NCI-H2107 treated with DMSO at 0.1 percent for 48 hours (cell line): Measurements from ENCODE around the gene SOX18.

ENCODE experiments used
- DNase-seq: peaks from one replicate; lab custom pipeline; 2025; ENCODE audit not compliant: unreplicated experiment; lab: John Stamatoyannopoulos, UW

SOX18 gene

DNA sequence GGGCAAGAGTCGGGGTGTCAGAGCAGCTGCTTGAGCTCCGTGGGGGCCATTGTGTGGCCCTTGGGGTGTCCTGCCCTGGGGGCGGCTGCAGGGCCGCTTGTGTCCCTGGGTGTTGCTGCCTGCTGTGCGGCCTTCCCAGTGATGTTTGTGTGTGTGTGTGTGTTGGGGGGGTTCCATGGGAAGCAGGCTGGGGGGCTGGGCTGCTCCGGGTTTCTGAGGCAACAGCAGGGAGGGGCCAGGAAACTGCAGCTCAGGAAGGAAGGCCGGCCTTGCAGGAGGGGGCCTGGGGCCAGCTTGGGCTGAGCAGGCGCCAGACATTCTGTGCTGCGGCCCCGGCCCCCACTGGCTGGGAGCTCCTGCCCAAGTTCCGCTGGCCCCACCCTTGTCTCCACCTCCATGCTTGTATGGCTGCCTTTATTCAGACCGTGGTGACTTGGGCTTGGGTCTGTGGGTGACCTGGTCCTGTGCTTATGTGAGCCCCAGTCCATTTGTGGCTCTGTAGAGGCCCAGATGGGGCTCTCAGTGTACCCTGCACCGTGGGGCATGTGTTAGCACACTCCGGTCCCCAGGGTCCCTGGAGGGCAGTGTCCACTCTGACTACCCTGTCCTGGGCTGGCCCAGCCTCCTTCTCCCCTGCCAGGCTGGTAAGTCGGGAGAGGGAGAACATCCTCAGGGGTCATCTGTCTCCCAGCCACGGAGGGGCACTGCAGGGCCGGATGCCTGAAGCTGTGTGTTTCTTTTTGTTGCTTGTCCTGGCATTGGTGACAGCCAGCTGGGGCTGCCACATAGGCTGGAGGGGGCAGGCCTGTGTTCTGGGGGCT lies 4.6 kb upstream of the SOX18 start:
- DNase-seq: no peak

DNA sequence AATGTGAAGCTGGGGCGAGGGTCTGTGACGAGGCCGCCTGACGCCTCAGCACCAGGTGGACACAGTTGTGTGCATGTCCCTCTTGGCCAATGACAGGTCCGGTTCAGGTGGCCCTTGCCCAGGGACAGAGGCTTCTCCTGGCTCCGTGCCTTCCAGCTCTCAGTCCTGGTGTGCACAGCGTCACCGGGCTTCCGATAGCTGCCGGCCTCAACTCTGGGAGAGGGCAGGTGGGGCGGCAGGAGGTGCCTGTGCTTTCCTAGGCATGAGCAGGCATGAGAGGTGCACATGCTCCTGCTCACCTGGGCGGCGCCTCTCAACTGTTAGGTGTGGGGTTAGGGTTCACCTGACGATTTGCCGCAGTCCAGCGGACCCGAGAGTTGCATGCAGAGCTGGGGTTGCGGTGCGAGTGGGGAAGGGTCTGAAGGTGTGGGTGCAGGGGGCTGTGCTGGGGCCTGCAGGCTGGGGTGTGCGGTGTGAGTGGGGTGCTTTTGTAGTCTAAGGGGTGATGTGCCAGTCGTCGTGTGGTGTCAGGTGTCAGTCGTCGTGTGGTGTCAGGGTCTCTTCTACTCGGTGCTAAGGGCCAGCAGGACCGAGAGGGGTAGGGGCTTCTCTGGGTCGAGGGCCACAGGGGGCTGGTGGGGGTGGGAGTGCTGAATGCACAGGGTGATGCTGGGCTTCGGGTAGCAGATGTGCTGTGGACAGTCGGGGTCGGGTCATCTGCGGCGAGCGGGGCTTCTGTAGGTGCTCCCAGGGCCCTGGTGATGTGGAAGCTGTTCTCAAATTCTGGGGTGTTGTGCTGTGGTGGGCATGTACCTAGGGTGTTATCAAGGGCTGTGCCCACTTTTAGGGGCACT lies 3.8 kb upstream of the SOX18 start:
- DNase-seq: no peak

DNA sequence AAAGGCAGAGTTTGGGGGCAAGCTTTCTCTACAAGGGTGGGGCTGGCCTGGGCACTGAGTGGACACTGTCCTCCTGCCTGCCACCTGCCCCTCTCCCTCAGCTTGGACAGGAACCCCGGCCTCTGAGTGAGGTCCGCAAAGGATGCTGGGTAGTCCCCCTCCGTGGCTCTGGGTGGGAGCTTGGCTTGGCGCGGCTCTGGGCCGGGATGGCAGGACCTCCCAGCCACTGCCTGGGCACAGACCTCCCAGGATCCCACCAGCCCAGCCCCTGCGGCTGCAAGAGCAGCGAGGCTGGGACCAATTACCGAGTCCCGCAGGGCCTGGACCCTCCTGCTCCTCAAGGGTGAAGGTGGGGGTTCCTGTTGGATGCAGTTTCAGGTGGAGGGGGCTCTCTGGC lies 2.9 kb upstream of the SOX18 start:
- DNase-seq: no peak

DNA sequence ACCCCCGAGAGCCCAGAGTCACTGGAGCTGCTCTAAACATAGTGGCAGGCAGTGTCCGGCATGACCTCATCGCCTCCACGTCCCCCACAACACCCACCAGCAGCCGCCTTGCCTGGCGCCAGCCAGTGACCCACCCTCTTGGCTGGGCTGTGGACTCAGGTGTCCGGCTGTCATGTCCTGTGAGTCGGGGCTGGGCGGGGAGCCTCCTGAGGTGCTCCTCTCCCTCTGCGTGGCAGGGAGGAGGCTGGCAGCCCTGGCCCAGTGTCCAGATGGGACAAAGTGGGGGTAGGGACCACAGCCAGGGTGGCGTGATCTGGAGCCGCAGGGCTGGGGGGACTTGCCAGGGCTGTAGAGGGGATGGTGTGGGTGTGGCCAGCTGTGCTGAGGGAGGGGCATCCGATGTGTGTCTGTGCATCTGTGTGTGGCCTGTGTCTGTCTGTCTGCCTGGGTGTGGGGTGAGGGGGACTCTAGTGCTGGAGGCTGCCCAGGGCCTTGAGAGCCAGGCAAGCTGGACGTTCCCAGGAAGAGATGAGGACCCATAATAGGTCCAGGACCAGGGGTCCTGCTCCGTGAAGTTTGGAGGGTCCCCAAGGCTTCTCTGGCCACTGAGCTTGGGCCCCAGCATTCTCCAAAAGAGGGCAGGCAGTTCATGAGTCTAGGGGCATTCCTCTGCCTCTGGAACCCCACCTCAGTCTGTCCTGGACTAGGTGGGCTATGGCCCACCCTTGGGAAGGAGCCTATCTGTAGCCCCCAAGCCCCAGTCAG lies 2.3 kb upstream of the SOX18 start:
- DNase-seq: no peak

GRCh38 chr20:64051033-64051452 lies 1.6 kb upstream of the SOX18 start:
- no peak for DNase-seq

DNA sequence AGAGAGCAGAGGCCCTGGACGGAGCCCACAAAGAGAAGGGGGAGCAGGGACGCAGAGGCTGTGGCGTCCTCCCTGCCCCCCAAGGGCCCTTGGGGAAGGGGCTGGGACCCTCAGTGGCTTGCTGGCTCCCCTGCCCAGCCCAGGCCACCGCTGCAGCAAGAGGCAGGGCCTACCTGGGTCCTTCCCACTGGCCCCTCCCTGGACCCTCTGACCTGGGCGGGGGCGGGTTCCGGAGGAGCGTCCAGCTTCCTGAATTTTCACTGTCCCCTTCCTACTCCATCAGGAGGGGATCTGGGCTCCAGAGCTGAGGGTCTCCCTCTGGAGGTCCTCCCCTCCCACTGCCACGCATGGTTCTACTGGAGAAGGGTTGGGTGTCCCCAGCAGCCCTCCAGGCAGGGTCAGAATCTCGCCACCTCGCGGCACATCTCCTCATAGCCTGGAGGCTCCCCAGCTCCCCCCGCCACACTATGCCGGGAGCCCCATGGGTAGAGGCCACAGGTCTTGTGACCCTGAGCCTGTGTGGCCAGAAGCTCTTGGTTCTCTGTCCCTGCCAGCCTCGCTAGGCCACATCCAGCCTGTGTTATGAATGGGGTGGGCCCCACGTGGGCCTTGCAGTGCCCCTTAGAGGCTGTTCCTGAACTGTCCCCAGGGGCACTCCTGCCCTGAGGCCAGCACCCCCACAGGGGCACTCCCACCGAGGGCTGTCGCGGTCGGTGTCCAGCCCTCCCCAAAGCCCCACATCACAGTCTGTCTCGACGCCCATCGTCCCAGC lies 1.0 kb upstream of the SOX18 start:
- no peak for DNase-seq

DNA sequence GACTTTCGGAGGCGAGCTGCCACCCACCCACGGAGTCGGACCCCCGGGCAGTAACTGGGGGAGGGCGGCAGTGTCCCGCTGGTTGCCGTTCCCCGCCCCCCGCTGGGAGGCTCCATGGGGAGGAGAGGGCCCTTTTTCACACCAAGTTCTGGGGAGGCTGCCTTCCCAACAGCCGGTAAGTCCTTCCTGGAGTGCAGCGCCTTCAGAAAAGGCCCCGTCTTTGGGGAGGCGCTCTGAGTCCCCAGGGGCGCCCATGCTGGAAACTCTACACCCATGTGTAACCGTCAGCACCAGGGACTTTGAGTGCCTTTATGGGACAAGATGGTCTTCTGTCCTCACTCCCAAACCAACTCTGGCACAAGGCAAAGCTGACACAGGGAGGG lies 430 bp upstream of the SOX18 start:
- DNase-seq: no peak

GRCh38 chr20:64048402-64049044 lies 916 bp downstream of the SOX18 start:
- no peak for DNase-seq

- DNase-seq: no peak
Observed at GRCh38 chr20:64047968-64048401, 1.5 kb downstream of the SOX18 start.

GRCh38 chr20:64047046-64047389 lies 2.4 kb downstream of the SOX18 start:
- no peak for DNase-seq

DNA sequence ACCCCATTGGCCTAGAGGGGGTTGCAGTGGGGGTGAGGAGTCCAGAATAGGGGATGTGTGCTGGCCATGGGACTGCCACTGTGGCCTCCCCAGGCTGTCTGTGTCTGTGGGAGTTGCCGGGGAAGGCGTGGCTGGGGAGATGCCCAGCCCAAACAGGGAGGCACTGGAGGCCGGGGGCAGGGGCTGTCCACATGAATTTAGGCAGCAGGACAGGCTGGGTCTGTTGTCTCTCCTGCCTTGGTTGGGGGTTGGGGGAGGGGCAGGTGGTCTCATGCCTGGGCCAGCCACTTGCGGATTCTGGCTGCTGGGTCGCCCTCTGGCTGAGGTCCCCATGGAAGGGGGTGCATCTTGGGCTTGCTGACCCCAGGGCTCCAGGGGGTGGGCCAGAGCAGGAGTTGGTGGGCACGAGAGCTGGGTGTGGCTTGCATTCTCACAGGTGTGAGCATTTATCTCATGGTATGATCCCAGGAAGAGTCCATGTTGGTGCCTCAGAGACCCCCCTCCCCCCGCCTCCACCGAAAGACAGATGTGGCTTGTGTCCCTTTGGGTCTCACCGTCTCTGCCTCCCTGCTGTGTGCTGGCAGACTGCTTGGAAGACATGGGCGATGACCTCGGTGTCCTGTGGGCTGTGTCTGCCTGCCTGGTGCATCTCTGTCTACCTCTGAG lies 4.0 kb downstream of the SOX18 start:
- no peak for DNase-seq

DNA sequence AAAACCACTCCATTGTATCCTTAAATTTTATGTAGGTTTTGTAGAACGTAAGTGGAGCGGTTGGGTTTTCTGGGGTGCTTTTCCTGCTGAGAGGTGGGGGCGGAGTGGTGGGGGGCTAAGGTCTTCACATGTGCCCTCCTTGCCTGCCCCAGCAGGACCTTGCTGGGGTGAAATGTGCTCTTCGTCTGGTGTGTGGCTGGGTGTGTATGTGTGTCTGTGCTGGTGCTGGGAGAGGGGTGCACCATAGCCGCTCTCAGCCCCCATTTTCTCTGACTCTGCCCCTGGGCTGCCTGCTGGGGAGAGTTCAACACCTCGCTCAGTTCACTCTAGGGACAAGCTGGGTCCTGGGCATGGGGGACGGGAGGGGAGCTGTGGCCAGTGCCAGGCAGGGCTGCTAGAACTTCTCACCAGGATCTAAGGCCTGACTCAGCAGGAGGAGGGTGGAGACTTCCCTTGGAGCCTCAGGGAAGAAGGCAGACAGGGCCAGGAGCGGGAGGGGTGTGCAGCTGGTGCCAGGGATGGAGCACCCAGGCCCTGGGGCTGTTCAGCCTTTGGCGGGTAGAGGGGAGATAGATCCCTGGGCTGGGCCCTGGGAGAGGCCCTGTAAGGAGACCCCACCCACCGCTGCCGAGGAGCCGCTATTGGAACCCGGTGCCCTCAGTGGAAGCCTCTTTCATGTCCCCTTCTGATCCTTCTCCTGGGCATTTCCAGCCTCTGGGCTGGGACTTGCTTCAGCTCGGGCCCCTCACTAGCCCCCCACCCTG lies 4.8 kb downstream of the SOX18 start:
- no peak for DNase-seq

GRCh38 chr20:64043768-64044167 lies 5.7 kb downstream of the SOX18 start:
- DNase-seq: no peak

- no peak for DNase-seq
Observed at GRCh38 chr20:64042054-64042781, 7.2 kb downstream of the SOX18 start.

DNA sequence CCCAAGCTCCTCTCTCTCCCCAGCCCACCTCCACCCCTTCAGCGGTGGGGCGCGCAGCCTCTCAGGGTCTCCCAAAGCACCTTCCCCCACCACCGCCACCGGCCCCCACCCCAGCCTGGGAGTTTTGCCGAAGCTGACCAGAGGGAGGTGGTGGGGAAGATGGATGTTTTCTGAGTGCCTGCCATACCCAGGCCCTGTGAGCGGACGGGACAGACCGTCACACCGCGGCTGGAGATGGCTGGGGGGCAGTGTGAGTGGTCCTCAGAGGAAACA lies 7.7 kb downstream of the SOX18 start:
- DNase-seq: no peak

- no peak for DNase-seq
Observed at GRCh38 chr20:64041040-64041780, 8.2 kb downstream of the SOX18 start.

DNA sequence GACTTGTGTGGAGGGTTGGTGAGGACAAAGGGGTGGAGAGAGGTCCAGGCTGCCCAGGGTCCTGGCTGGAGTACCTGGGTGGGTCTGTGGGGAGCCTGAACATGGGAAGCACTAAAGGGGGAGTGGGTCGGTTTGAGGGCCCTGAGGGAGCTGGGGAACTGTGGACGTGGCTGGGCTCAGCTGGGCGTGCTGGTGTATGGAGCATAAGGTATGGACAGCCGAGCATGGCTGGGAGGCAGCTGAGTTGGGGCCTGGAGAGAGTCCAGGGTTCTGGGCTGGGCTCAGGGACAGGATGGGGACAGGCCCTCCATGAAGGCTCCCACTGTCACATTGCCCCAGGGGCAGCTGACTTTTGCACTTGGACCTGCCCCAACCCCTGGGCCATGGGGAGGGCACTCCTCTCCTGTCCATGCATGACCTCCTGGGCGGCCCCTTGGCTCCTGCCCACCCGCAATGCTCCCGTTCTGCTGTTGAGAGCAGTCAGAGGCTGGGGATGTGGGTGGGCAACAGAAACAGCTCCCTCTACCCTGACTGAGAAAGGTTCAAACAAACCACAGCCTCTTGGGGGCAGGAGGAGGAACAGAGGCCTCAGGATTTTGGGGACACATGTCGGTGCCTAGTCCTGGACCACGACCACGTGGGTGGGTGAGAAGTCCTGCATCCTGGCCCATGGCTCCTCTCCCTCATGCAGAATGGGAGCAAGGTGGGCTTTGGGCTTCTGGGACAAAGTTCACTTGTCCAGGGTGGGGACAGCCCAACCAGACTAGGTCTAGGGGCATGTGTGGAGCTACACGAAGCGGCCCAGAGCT lies 9.0 kb downstream of the SOX18 start:
- DNase-seq: no peak
